HG03039 (cell line): Measurements from ENCODE around the gene NFAM1.

Experiments
- ATAC-seq: cut with Tn5 transposase; IDR thresholded peaks from one replicate; pipeline ENCODE4 v1.9.1; 2021; ENCODE audit warnings: mild to moderate bottlenecking, moderate library complexity; ENCODE audit not compliant: unreplicated experiment

The NFAM1 gene

GRCh38 chr22:42416671-42417230 lies 15.5 kb downstream of the NFAM1 start:
- ATAC-seq, result no peak

- ATAC-seq, result no peak
Measured at GRCh38 chr22:42414565-42415303, 17.5 kb downstream of the NFAM1 start.

- no peak for ATAC-seq
Measured at GRCh38 chr22:42414021-42414420, 18.2 kb downstream of the NFAM1 start.

GRCh38 chr22:42412744-42413333 lies 19.4 kb downstream of the NFAM1 start:
- no peak for ATAC-seq

- ATAC-seq, result no peak
Measured at GRCh38 chr22:42410708-42411107, 21.5 kb downstream of the NFAM1 start.

- ATAC-seq, result no peak
Measured at GRCh38 chr22:42408810-42409529, 23.2 kb downstream of the NFAM1 start.

- no peak for ATAC-seq
Measured at GRCh38 chr22:42408276-42408675, 23.9 kb downstream of the NFAM1 start.

- no peak for ATAC-seq
Measured at GRCh38 chr22:42404266-42404665, 27.9 kb downstream of the NFAM1 start.

- ATAC-seq, result no peak
Measured at GRCh38 chr22:42401535-42402334, 30.5 kb downstream of the NFAM1 start.

- ATAC-seq, result no peak
Measured at GRCh38 chr22:42400811-42401534, 31.2 kb downstream of the NFAM1 start.

GRCh38 chr22:42399315-42400271 lies 32.6 kb downstream of the NFAM1 start:
- no peak for ATAC-seq

- no peak for ATAC-seq
Measured at GRCh38 chr22:42397332-42398249, 34.6 kb downstream of the NFAM1 start.

GRCh38 chr22:42396621-42397331 lies 35.4 kb downstream of the NFAM1 start:
- ATAC-seq, result no peak

GRCh38 chr22:42389143-42389542 lies 43.1 kb downstream of the NFAM1 start:
- ATAC-seq, result no peak

- no peak for ATAC-seq
Measured at GRCh38 chr22:42388130-42388797, 43.9 kb downstream of the NFAM1 start.

- no peak for ATAC-seq
Measured at GRCh38 chr22:42387631-42388030, 44.6 kb downstream of the NFAM1 start.

- ATAC-seq, result no peak
Measured at GRCh38 chr22:42385696-42386095, 46.5 kb downstream of the NFAM1 start.
